Limb (tissue), 2 donors: Measurements from ENCODE around the gene COMMD10.
A peak's percentile ranks its signal among the peaks of the same experiment; 100 is the strongest.
"Not testable (repeated sequence)": the region's sequence is repeated elsewhere in the genome, so short reads cannot be mapped to it uniquely, and the experiment has no call there.

ENCODE experiments used
- DNase-seq, 2 donors: peaks; one replicate each; pipeline ENCODE4 v3.0.0-alpha.2; 2016; ENCODE audit errors: extremely low spot score in 2 of 2

The COMMD10 gene

GRCh38 chr5:116097301-116097700, 12.5 kb downstream of the COMMD10 start:
- no peak for DNase-seq

GRCh38 chr5:116098998-116099397, 14.2 kb downstream of the COMMD10 start:
- no peak for DNase-seq

GRCh38 chr5:116104941-116105340, 20.1 kb downstream of the COMMD10 start:
- DNase-seq: not testable (repeated sequence)

- DNase-seq: no peak
These were observed 30.3 kb downstream of the COMMD10 start for GRCh38 chr5:116115163-116115562.

- no peak for DNase-seq
These were observed 45.6 kb downstream of the COMMD10 start for GRCh38 chr5:116130471-116130870.

- DNase-seq: no peak
These were observed 46.2 kb downstream of the COMMD10 start for GRCh38 chr5:116130976-116131375.

- no peak for DNase-seq
These were observed 48.5 kb downstream of the COMMD10 start for GRCh38 chr5:116133281-116133680.

- no peak for DNase-seq
These were observed 50.5 kb downstream of the COMMD10 start for GRCh38 chr5:116135344-116135743.

- peak in 1 of 2 donors; percentile 81 for DNase-seq
These were observed 52.9 kb downstream of the COMMD10 start for GRCh38 chr5:116137544-116138378.

- DNase-seq: no peak
These were observed 57.7 kb downstream of the COMMD10 start for GRCh38 chr5:116142495-116142894.

GRCh38 chr5:116144103-116144502, 59.3 kb downstream of the COMMD10 start:
- DNase-seq: no peak

GRCh38 chr5:116144991-116145390, 60.2 kb downstream of the COMMD10 start:
- DNase-seq: no peak

- no peak for DNase-seq
These were observed 60.6 kb downstream of the COMMD10 start for GRCh38 chr5:116145416-116145815.

- DNase-seq: no peak
These were observed 67.3 kb downstream of the COMMD10 start for GRCh38 chr5:116152169-116152568.

GRCh38 chr5:116153687-116154174, 68.9 kb downstream of the COMMD10 start:
- no peak for DNase-seq

GRCh38 chr5:116154252-116154651, 69.4 kb downstream of the COMMD10 start:
- DNase-seq: no peak

GRCh38 chr5:116154931-116155330, 70.1 kb downstream of the COMMD10 start:
- no peak for DNase-seq

- no peak for DNase-seq
These were observed 73.1 kb downstream of the COMMD10 start for GRCh38 chr5:116157902-116158301.

- no peak for DNase-seq
These were observed 74.2 kb downstream of the COMMD10 start for GRCh38 chr5:116159006-116159405.

GRCh38 chr5:116174111-116174510, 89.3 kb downstream of the COMMD10 start:
- DNase-seq: no peak

- DNase-seq: no peak
These were observed 91.3 kb downstream of the COMMD10 start for GRCh38 chr5:116176121-116176520.

- DNase-seq: no peak
These were observed 94.1 kb downstream of the COMMD10 start for GRCh38 chr5:116178925-116179324.

GRCh38 chr5:116209166-116209565, 124.3 kb downstream of the COMMD10 start:
- no peak for DNase-seq
